NB4 (cell line): Measurements from ENCODE around the gene CDC34.

Experiments
- CTCF ChIP-seq: IDR thresholded peaks from one replicate; pipeline ENCODE4 v1.5.1; 2012; ENCODE audit warnings: low read depth, low read length
- MAX ChIP-seq: IDR thresholded peaks from 2 replicates; pipeline ENCODE4 v1.6.1; 2011; ENCODE audit warnings: low read depth, low read length
- MYC ChIP-seq: IDR thresholded peaks from 2 replicates; pipeline ENCODE4 v1.6.1; 2011; ENCODE audit warnings: low read depth, low read length

- TF ChIP-seq MAX (no peak), CTCF (no peak), MYC (no peak)
Observed at GRCh38 chr19:496986-497385, 34.6 kb upstream of the CDC34 start.
